Measurements from ENCODE around the gene DEF6.

Gene DEF6

GRCh38 chr6:35297601-35298481, at the start of gene DEF6:
Gene DEF6 (plus strand): TSS chr6:35297818. CDS start chr6:35297857, 39 bp downstream.
- DNase-seq, result peak; percentile 93

- peak; percentile 16 for DNase-seq
Measured at GRCh38 chr6:35248300-35248699, 49.3 kb upstream of the DEF6 start.

- DNase-seq, result no peak
Measured at GRCh38 chr6:35248965-35249364, 48.7 kb upstream of the DEF6 start.

- no peak for DNase-seq
Measured at GRCh38 chr6:35251949-35252348, 45.7 kb upstream of the DEF6 start.

- no peak for DNase-seq
Measured at GRCh38 chr6:35253249-35253648, 44.4 kb upstream of the DEF6 start.

- no peak for DNase-seq
Measured at GRCh38 chr6:35258336-35258735, 39.3 kb upstream of the DEF6 start.

- DNase-seq, result no peak
Measured at GRCh38 chr6:35258858-35259193, 38.8 kb upstream of the DEF6 start.

GRCh38 chr6:35259194-35259947, 38.2 kb upstream of the DEF6 start, which contains the start of gene ZNF76:
Gene ZNF76 (plus strand): TSS chr6:35259735. CDS start chr6:35281152, 21,417 bp downstream.
- DNase-seq, result peak; percentile 98

- DNase-seq, result peak; percentile 82
Measured at GRCh38 chr6:35259948-35260590, 37.5 kb upstream of the DEF6 start.

- no peak for DNase-seq
Measured at GRCh38 chr6:35260591-35261570, 36.7 kb upstream of the DEF6 start.

- no peak for DNase-seq
Measured at GRCh38 chr6:35262596-35262995, 35.0 kb upstream of the DEF6 start.

- no peak for DNase-seq
Measured at GRCh38 chr6:35264550-35265274, 32.9 kb upstream of the DEF6 start.

GRCh38 chr6:35265523-35265922, 32.1 kb upstream of the DEF6 start:
- DNase-seq, result no peak

- no peak for DNase-seq
Measured at GRCh38 chr6:35267446-35267845, 30.2 kb upstream of the DEF6 start.

- DNase-seq, result no peak
Measured at GRCh38 chr6:35267897-35268296, 29.7 kb upstream of the DEF6 start.

- DNase-seq, result no peak
Measured at GRCh38 chr6:35272005-35272404, 25.6 kb upstream of the DEF6 start.

- no peak for DNase-seq
Measured at GRCh38 chr6:35273822-35274559, 23.6 kb upstream of the DEF6 start.

- no peak for DNase-seq
Measured at GRCh38 chr6:35275744-35276260, 21.8 kb upstream of the DEF6 start.

GRCh38 chr6:35278708-35279107, 18.9 kb upstream of the DEF6 start:
- DNase-seq, result no peak

- peak; percentile 19 for DNase-seq
Measured at GRCh38 chr6:35280903-35281302, 16.7 kb upstream of the DEF6 start.

GRCh38 chr6:35282472-35282871, 15.1 kb upstream of the DEF6 start:
- no peak for DNase-seq
